ENCODE results near the gene STK11IP.

DNA sequence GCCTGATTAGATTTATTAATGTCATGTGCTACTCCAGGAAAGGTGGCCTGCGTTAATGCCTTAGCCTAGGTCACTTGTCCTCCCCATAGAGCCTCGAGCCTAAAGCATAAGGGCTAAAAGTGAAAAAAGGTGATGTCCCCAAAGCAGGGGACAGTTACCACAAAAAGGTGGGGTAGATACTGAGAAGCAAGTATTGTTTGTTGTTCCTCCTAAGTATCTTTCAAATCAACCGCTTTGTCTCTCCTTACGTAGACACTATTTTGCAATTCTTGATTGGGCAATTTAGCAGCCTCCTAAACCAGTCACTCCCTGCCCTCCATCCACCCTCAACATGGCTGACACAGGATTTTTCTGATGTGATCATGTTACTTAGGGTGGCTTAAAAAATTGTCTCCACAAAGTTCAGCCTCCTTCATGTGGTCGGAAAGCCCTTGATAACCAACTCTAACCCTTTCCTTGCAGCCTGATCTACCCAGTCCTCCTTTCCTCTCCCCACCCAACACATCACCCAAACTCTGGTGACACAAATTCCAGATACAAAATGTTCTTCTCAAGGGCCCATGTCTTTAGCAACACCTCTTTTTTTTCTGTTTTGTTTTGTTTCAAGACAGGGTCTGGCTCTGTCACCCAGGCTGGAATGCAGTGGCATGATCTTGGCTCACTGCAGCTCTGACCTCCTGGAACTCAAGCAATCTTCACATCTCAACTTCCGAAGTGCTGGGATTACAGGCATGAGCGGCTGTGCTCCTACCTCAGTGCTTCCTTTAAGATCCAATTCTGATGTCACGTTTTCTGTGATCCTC is 18.6 kb upstream of the STK11IP start:
- TF ChIP-seq, protein P1, sequence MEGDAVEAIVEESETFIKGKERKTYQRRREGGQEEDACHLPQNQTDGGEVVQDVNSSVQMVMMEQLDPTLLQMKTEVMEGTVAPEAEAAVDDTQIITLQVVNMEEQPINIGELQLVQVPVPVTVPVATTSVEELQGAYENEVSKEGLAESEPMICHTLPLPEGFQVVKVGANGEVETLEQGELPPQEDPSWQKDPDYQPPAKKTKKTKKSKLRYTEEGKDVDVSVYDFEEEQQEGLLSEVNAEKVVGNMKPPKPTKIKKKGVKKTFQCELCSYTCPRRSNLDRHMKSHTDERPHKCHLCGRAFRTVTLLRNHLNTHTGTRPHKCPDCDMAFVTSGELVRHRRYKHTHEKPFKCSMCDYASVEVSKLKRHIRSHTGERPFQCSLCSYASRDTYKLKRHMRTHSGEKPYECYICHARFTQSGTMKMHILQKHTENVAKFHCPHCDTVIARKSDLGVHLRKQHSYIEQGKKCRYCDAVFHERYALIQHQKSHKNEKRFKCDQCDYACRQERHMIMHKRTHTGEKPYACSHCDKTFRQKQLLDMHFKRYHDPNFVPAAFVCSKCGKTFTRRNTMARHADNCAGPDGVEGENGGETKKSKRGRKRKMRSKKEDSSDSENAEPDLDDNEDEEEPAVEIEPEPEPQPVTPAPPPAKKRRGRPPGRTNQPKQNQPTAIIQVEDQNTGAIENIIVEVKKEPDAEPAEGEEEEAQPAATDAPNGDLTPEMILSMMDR (IDR thresholded peaks at IDR 0.05): no peak
- no peak for TF ChIP-seq POLR2A (IDR thresholded peaks at IDR 0.05)

All from esophagus squamous epithelium (tissue), 4 donors.